HG03354 (cell line): Measurements from ENCODE around the gene AMIGO3.
"Not testable (repeated sequence)": the region's sequence is repeated elsewhere in the genome, so short reads cannot be mapped to it uniquely, and the experiment has no call there.

Experiments used
- ATAC-seq: cut with Tn5 transposase; IDR thresholded peaks from one replicate; pipeline ENCODE4 v1.9.1; 2021; ENCODE audit warnings: mild to moderate bottlenecking; ENCODE audit not compliant: unreplicated experiment, poor library complexity, severe bottlenecking

Gene AMIGO3

GRCh38 chr3:49713336-49714105 lies 6.0 kb downstream of the AMIGO3 start:
- no peak for ATAC-seq

GRCh38 chr3:49712631-49713317 lies 6.7 kb downstream of the AMIGO3 start:
- ATAC-seq, result no peak

- no peak for ATAC-seq
Observed at GRCh38 chr3:49712166-49712565, 7.3 kb downstream of the AMIGO3 start.

GRCh38 chr3:49711489-49711888 lies 8.0 kb downstream of the AMIGO3 start:
- no peak for ATAC-seq

- ATAC-seq, result no peak
Observed at GRCh38 chr3:49709852-49710251, 9.6 kb downstream of the AMIGO3 start.

- no peak for ATAC-seq
Observed at GRCh38 chr3:49707113-49707480, 12.4 kb downstream of the AMIGO3 start.

- ATAC-seq, result no peak
Observed at GRCh38 chr3:49706456-49707112, 12.9 kb downstream of the AMIGO3 start.

GRCh38 chr3:49705390-49705960 lies 14.0 kb downstream of the AMIGO3 start:
- ATAC-seq, result no peak

GRCh38 chr3:49704629-49705028 lies 14.9 kb downstream of the AMIGO3 start:
- no peak for ATAC-seq

- ATAC-seq, result no peak
Observed at GRCh38 chr3:49703956-49704355, 15.5 kb downstream of the AMIGO3 start.

- peak; percentile 67 for ATAC-seq
Observed at GRCh38 chr3:49703443-49703927, 16.0 kb downstream of the AMIGO3 start.

GRCh38 chr3:49702672-49703071 lies 16.8 kb downstream of the AMIGO3 start:
- no peak for ATAC-seq

GRCh38 chr3:49701388-49702077 lies 18.0 kb downstream of the AMIGO3 start:
- no peak for ATAC-seq

GRCh38 chr3:49700453-49701128 lies 18.9 kb downstream of the AMIGO3 start:
- ATAC-seq, result no peak

- ATAC-seq, result no peak
Observed at GRCh38 chr3:49700014-49700413, 19.5 kb downstream of the AMIGO3 start.

GRCh38 chr3:49699281-49699979 lies 20.1 kb downstream of the AMIGO3 start:
- ATAC-seq, result no peak

- not testable (repeated sequence) for ATAC-seq
Observed at GRCh38 chr3:49695350-49696015, 24.0 kb downstream of the AMIGO3 start.

- not testable (repeated sequence) for ATAC-seq
Observed at GRCh38 chr3:49694409-49695070, 24.9 kb downstream of the AMIGO3 start.
